Stimulated activated CD4-positive, alpha-beta T cell treated with anti-CD3 and anti-CD28 coated beads, TNF-alpha, amount 100 ng/mL, for 24 hours (primary cell): ENCODE measurements around the gene SLC39A11.

Source experiments
- DNase-seq, 3 experiments: peaks; one replicate each; pipeline ENCODE4 v3.0.0-alpha.2; 2020; ENCODE audit warnings: low read depth in 3 of 3

The SLC39A11 gene

DNA sequence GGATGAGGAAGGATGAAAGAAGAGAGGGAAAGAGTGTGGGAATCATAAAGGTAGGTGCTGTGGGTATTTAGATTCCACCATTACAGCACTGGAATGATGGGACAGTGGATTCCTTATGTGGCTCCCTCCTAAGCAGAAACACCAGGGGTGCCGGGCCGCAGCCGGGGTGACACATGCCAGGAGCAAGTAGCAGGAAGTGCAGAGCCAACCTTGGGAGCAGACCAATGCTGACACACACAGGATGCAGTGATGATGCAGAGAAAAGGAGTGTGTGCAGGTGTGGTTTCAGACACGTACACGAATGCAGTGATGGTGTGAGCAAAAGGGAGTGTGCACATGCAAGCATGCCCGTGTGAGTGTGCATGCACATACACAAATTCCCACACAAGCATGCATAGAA, 338.0 kb downstream of the SLC39A11 start:
- no peak for DNase-seq

DNA sequence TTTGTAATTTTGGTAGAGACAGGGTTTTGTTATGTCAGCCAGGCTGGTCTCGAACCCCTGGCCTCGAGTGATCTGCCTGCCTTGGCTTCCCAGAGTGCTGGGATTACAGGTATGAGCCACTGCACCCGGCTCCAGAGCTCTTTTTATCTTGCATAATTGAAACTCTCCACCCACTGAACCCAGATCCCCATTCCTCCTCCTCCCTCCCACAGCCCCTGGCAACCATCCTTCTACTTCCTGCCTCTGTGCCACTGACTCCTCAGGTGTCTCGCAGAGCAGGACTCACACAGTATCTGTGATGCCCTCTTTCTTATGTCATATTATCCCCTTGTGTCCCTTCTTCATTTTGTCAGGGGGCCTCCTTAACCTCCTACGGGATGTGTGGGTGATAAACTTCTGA, 340.7 kb downstream of the SLC39A11 start:
- DNase-seq = no peak

DNA sequence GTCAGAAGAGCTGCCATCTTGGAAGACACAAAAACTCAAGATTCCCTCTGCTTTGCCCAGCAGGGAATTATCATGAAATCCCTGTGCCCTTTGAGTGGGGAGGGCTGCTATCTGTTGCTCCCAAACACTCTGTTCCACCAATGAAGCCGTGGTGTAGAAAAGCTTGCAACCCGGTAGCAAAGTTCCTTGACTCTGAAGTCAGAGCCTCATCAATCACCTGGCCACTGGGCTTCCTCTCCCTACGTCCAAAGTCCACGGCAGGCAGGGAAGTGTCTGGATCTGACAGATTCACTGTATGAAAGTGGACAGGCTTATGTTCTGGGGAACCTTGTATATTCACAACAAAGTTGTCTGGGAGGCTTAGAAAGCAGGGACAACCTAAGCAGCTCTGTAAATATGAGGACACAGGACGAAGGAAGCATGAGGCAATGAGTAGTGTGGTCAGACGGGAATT, 343.3 kb downstream of the SLC39A11 start:
- DNase-seq = no peak

DNA sequence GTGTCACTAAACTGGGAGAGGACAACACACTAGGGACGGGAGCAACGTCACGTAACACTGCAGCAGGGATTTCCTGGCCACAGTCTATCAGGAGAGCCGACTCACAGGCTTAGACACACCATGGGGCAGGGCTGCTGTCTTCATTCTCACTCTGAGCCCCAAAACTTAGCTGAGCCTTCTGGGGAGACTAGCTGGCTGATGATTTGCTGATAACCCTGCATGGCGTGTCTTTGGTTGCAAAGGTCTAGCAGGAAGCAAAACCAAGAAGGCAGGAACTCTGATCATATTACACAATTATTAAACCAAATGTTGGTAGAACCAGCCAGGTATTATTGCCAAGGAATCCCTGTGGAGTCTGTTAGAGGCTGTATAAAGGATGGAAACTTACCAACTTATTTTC, 345.0 kb downstream of the SLC39A11 start:
- no peak for DNase-seq

DNA sequence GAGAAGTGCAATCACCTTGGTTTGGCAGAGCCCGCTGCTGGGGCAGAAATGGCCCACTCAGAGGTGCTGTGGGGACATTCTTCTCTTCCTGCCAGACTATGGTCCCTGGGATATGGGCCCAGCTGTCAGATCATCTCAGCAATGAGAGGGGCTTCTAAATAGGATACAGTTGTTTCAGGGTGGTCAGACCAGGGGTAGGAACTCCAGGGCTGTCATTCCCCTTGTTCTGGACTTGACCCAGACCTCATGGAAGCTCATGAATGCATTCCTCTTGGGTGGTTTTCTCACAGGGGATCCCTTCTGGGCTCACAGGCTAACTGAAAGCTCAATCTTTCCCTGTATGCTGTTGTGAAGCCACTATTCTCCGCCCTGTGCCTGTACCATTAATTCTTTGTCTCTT, 347.2 kb downstream of the SLC39A11 start:
- DNase-seq = no peak

DNA sequence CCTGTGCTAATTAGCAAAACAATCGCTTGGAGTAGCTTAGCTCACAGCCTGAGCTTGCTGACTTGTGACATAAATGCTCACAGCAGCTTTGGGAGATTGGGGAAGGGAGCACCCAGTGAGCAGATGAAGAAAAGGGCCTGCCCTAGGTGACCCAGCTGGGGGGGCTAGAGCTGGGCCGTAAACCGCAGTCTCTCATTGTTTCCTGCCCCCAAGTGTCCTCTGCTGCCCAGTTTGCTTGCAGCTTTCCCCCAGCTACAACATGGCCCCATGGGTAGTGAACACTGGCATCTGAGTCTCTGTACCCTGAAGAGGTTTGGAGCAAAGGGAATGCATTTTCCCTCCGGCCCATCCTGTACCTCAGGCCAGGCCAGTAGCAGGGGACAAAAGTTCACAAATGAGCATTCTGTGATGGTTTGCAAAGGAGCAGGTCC, 349.4 kb downstream of the SLC39A11 start:
- no peak for DNase-seq

DNA sequence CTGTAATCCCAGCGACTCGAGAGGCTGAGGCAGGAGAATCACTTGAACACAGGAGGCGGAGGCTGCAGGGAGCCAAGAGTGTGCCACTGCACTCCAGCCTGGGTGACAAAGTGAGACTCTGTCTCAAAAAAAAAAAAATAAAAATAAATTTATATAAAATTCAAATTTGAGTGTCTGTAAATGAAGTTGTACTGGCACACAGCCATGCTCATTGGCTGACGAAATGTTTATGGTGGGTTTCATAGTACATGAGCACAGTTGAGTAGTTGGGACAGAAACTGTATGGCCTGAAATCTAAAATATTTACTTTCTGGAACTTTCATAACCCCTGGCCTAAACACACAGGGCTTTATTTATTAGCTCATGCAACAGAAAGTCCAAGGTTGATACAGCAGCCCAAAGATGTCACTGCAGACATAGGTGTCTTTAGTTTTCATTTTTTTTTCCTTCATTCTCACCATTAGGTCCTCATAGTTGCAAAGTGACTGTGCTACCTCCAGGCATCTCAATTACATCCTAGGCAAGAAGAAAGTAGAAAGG, 355.3 kb downstream of the SLC39A11 start:
- no peak for DNase-seq

DNA sequence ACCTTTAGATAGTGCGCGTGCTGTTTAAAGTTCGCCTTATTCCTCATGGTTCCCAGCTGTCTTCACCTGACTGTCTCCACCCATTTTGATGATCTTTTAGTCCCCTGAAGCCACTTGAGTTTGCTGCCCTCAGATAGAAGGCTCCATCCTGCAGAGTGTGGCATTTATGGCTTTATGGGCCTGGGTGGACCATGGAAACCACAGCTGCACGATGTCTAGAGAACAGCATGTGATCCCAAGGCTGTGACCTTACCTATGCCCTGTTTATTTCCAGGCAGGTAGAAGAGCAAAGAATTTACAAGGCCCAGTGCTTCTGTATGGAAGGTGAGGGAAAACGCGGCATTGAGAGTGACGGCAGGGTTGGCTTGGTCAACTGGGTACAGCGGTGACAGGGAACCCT, 356.9 kb downstream of the SLC39A11 start:
- no peak for DNase-seq

DNA sequence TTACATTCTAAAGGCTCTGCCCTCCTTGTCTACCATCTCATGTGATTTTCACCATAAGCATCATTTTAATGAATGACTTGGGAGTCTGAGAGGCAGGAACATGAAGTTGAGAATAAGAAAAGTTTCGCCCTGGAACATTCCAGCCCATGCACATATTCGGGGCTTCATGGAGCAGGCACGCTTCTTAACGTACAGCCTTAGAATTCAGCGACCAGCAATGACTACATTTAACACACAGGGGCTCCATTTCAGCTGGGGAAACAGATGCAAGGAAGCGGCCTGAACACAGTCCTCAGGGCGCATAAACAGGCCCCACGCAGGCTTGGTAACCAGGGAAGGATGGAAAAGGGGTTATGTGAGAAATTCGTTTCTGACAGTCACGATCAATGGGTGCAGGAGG, 357.4 kb downstream of the SLC39A11 start:
- DNase-seq = no peak

DNA sequence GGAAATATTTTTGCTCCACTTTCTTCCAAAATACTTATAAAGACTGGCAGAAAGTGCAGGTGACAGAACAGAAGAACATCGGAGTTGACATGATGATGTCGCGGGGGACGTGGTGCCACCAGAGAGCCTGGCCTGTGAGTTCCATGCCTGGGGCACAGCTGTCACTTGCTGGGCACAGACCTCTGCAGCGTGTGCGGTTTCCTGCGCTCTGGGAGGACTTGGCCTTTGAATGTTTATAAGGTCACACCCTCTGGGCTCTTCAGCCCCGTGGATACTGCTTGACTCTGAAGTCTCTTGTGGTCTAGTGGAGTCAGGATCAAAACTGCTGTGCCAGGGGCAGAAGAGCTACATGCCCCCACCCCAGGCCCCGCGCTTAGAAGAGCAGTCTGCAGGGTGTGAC, 357.9 kb downstream of the SLC39A11 start:
- DNase-seq = no peak

DNA sequence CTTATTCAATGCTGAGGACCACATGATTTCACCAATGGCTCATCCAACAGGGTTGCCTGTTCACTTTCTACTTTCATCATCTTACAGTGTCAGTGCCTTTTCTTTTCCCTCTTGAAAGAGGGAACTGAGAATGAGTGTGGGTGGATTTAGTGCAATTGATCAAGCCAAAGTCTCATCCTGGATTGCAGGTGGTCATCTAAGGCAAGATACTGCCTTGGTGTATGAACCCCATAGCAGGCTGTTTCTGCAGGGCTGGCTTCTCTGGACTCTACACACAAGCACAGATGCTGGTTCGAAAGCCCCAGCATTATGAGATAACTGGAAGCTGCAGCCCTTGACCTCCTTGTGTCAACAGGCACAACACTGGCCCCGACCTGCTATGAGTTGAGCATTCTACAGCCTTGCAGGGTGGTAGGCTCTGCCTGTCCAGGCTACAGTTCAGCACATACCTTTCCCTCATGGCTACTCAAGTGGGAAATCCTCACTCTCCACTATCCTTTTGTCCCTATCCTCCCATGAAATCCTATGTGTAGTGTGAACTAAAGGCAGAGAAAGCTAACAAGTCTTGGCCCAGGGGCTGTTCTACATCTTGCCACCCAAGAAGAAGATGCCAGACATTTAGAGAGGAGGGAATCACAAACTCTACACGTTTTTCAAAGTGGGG, 358.7 kb downstream of the SLC39A11 start:
- no peak for DNase-seq

DNA sequence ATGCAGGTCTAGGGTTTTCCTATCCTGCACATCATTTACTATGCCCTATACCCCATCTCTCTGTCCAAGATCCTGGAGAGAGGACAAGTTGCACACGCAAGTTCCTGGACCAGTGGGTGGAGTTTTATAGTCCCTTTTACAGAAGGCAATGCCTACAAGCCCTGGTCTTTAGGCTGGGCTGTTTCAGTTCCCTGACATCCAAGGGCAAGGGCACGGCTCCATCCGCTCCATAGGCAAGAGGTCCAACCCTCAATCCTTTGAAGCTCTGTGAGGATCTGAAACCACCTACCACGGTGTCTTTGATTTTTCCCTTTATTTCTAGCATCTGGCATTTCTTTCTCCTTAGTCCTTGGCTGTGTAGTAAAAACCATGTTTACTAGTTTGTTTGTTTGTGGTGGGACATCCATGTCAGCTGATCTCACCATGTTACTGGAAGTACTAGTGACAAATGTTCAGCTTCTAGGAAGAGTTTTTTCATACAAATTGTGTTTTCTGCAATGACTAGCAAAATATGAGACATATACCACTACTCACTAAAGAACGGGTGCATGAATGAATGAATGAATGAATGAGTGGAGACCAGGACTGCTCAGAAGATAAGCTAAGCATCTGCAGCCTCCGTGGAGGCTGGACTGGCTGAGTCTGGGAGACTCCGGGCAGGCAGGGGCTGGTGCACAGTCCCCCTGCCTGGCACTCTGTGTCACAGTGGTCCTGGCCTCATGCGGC, 359.4 kb downstream of the SLC39A11 start:
- DNase-seq = no peak

DNA sequence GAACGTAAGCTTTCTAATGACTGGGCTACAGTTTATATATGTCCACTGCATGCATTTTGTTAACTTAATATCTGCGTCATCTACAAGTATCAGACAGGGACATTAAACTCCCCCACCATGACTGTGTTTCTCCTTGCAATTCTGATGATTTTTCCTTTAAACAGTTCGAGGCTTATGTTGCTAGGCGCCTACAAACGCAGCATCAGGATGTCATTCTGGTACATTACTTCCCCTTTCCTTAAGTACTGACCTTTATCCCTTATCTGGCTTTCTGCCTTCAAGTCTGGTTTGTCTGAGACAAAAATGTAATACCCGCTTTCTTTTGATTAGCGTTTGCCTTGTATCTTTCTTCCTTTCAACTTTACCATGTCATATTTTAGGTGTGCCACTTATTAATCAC, 362.4 kb downstream of the SLC39A11 start:
- DNase-seq = no peak

DNA sequence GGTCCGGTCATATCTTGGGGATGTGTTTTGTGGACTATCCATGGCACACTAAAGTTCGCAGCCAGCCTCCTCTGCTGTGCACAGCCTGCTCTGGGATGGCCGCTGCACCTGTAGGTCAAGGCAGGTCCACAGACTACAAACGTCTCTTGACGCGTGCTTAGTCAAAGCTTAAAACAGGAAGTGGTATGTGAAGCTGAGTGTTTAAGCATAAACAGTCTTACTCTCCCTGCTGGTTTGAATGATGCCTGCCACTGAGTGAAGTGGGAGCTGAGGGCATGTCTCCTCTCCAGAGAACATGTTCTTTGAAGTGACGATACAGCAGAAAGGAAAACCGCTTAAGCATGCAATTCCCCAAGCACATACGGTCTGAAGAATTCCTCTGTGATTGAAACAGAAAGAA, 365.6 kb downstream of the SLC39A11 start:
- DNase-seq = no peak

DNA sequence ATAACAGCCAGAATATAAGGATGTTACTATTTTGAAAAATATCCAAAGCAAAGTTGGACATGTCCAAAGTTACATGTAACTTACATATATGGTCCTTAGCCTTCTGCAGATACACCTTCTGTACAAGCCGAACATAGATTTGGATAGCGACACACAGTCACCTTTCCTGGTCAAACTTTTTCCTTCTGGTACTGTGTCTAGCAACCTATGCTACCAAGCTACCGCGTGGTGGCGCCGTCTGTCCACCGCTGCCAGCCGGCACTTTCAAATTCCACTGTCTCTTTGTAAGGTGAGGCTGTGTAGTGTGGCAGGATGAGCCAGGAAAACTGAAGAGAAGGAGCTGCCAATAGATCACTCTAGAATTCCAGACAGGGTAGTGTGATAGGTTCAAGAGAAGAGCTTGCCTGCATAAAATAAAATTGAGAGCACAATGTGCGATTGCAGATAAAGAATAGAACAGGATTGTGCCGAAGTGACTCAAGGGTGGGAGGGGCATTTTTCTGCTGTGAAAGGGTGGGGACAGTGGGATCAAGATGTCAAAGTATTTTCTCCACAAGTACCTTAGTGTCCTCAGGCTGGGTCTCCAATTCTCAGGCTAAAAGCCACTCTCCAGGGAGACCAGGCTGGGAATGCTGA, 366.9 kb downstream of the SLC39A11 start:
- DNase-seq = peak in 1 of 3 experiments; percentile 46

DNA sequence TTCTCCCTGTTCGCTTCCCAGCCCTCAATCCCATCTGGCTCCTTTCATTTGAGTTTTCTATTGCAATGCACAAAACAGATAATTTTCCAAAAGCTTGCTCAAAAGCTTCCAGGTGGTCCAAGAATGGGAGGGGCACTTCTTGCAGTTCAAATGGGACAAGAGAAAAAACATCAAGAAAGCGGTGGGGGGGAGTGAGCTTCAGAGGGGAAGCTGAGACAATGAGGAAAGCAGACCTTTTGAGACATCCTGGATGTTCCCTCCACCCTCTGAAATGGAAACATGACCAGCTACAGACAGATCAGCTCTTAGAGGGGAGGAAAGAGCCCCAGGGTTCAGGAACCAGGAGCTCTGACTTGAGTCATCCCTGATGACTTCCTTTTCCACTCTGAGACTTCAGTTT, 368.2 kb downstream of the SLC39A11 start:
- no peak for DNase-seq

DNA sequence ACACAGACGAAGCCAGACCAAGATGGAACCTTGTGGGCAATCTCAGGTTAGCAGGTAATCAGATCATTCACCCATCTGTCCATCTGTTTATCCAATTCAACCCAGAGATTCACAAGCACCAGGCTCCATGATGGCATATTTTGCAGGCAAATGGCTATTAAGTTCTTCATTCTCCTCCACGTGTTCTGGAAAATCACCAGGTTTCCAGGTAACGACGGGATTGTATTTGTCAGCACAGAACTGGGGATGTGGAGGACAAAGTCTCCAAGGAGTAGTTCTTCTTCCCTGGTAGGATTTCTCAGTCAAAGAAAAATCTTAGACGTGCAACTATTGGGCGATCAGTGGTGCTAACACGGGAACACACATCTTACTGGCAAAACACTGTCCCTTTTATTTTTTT, 368.8 kb downstream of the SLC39A11 start:
- no peak for DNase-seq

DNA sequence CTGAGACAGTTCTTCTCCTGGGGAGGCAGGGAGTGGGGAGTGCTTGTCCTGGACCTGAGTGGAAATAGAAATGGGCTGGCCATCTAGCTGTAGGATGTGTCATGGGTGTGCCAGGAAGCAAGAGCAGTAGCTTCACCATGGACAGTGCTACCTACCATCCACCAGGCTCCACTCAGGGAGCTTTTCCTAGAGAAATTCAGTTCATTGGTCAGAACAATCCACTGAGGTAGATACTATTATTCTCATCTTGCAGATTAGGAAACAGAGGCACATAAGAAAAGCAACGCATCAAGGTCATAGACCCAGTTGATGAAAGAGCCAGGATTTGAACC, 372.0 kb downstream of the SLC39A11 start:
- no peak for DNase-seq

DNA sequence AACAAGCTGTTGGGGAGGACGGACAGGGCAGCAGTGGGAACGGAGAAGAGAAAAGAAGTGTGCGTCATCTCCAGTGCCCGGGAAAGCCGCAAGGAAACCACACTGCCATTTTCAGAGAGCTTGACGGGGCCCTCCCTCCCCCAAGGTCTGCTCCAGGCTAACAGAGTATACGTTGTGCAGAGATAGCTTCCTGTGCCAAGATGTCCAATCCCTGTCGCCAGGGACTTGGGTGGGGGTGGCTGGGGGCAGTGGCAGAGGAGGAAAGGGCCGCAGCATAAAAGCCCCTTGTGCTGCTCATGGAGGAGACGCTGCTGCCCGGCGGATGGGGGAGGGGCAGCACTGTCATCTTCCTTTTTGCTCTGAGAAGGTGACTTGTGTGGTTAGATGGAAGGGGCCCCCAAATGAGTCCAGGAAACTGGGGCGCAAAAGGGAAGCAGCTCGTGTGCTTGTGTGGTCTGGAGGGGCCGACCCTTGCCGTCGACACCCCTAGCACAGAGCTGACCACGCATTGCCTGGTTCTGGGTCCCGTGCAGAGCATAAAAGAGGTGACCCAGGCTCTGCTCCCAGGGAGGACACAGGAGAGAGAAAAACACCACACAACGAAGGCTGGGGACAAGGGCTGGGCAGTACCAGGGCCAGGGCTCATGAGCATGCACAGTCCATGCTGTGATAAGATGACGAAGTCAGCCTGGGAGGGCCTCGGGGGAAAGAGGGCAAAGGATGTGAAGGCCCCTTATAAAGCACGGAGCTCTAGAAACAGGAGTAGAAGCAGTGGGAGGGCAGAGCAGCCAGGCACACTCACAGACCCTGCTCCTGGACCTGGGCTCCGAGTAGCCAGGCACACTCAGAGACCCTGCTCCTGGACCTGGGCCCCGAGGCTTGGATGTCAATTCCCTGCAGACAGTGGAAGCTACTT, 372.7 kb downstream of the SLC39A11 start:
- DNase-seq = peak in 1 of 3 experiments; percentile 59

DNA sequence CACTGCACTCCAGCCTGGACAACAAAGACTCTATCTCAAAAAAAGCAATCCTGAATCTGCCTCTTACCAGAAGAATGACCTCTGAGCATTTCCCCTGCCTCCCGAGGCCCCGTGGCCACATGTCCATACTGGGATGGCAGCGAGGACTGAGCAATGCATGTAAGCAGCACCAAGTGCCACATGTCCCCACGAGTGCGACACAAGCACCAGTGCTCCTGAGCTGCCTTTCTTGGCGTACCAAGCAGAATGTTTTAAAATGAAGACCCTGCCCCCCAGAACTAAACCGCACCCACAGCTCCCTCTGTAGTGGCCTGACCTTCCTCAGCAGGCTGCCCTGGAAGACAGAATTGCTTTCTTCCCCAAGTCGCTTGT, 373.3 kb downstream of the SLC39A11 start:
- no peak for DNase-seq

DNA sequence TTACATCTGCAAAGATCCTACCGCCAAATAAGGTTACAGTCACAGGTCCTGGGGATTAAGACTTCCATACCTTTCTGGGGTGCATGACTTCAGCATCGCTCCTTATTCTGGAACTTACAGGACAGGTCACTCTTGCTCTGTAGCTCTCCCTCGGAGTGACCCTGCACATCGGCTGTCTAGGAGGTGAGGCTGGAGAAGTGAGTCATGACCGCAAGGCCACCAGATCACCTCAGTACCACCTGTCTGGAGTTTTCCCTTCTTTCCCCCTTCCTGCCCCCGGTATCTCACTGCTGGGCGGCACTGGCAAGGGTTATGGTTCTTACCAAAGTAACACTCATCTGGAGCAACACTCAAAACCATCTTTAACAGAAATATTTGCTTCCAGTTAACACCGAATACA, 374.8 kb downstream of the SLC39A11 start:
- DNase-seq = no peak

DNA sequence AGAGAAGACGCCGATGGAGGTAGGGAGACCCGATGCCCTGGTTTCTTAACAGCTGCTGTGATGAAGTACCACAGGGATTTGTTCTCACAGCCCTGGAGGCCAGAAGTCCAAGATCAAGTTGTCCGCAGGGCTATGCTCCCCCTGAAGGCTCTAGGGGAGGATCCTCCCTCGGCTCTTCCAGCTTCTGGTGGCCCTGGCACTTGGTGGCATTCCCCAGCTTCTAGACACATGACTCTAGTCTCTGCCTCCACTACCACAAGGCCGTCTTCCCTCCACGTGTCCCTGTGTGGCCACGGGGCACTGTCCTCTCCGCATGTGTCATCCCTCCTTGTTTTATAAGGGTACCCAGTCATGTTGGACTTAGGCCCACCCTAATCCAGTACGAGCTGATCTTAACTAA, 375.2 kb downstream of the SLC39A11 start:
- DNase-seq = no peak
